SK-N-SH treated with all-trans-retinoic acid at 6 μM for 48 hours (cell line): Measurements from ENCODE around the gene SCGB1A1.
"Not testable (repeated sequence)": the region's sequence is repeated elsewhere in the genome, so short reads cannot be mapped to it uniquely, and the experiment has no call there.

Source experiments
- ATAC-seq: fragments of 200-7000 bp; cut with Tn5 transposase; 3 replicates; pipeline ENCODE4 v1.9.1; 2020; ENCODE audit warnings: mild to moderate bottlenecking, moderate library complexity
- ARNTL ChIP-seq: fragments of 450-650 bp; formaldehyde crosslinking; IDR thresholded peaks from 2 replicates; pipeline ENCODE4 v1.5.0; 2020; ENCODE audit warnings: low read depth, mild to moderate bottlenecking, moderate library complexity, borderline replicate concordance
- BACH2 ChIP-seq: fragments of 250-450 bp; sonication (Bioruptor Pico); IDR thresholded peaks from 2 replicates; pipeline ENCODE4 v1.9.0; 2021; ENCODE audit warnings: mild to moderate bottlenecking, borderline replicate concordance
- CSRNP3 ChIP-seq: fragments of 250-450 bp; sonication (Bioruptor Pico); IDR thresholded peaks from 2 replicates; pipeline ENCODE4 v1.5.1; 2021; ENCODE audit warnings: mild to moderate bottlenecking, moderate library complexity
- ESRRG ChIP-seq: fragments of 250-450 bp; sonication (Bioruptor Pico); IDR thresholded peaks from 2 replicates; pipeline ENCODE4 v1.6.1; 2021; ENCODE audit warnings: mild to moderate bottlenecking
- GLIS3 ChIP-seq: fragments of 250-450 bp; sonication (Bioruptor Pico); IDR thresholded peaks from 2 replicates; pipeline ENCODE4 v1.5.0; 2020; ENCODE audit warnings: mild to moderate bottlenecking, moderate library complexity
- OSR1 ChIP-seq: fragments of 250-450 bp; sonication (Bioruptor Pico); IDR thresholded peaks from 2 replicates; pipeline ENCODE4 v1.8.0; 2022; ENCODE audit warnings: moderate library complexity, mild to moderate bottlenecking, inconsistent platforms
- PPARA ChIP-seq: fragments of 250-450 bp; sonication (Bioruptor Pico); IDR thresholded peaks from 2 replicates; pipeline ENCODE4 v1.5.0; 2020; ENCODE audit warnings: mild to moderate bottlenecking, borderline replicate concordance
- RARB ChIP-seq: fragments of 250-450 bp; sonication (Bioruptor Pico); IDR thresholded peaks from 2 replicates; pipeline ENCODE4 v1.8.0; 2021; ENCODE audit warnings: mild to moderate bottlenecking, moderate library complexity
- SNAI2 ChIP-seq: fragments of 250-450 bp; sonication (Bioruptor Pico); IDR thresholded peaks from 2 replicates; pipeline ENCODE4 v1.5.0; 2020; ENCODE audit warnings: mild to moderate bottlenecking, moderate library complexity
- TOX ChIP-seq: fragments of 250-450 bp; sonication (Bioruptor Pico); IDR thresholded peaks from 2 replicates; pipeline ENCODE4 v1.8.0; 2021; ENCODE audit warnings: mild to moderate bottlenecking, moderate library complexity, borderline replicate concordance
- ZC3H10 ChIP-seq: fragments of 250-450 bp; sonication (Bioruptor Pico); IDR thresholded peaks from 2 replicates; pipeline ENCODE4 v1.5.1; 2021; ENCODE audit warnings: mild to moderate bottlenecking, moderate library complexity
- ZFP3 ChIP-seq: fragments of 250-450 bp; sonication (Bioruptor Pico); IDR thresholded peaks from 2 replicates; pipeline ENCODE4 v1.5.0; 2020; ENCODE audit warnings: mild to moderate bottlenecking, moderate library complexity
- ZNF565 ChIP-seq: fragments of 450-650 bp; formaldehyde crosslinking; conservative IDR thresholded peaks from 2 replicates; pipeline ENCODE4 v1.5.0; 2020; ENCODE audit warnings: low read depth, mild to moderate bottlenecking, moderate library complexity
- ZNF8 ChIP-seq: fragments of 450-650 bp; formaldehyde crosslinking; IDR thresholded peaks from 2 replicates; pipeline ENCODE4 v1.5.0; 2020; ENCODE audit warnings: mild to moderate bottlenecking, moderate library complexity
- TF ChIP-seq, protein P1 (sequence below): fragments of 250-450 bp; sonication (Bioruptor Pico); IDR thresholded peaks from 2 replicates; pipeline ENCODE4 v1.5.0; 2020; ENCODE audit warnings: mild to moderate bottlenecking, moderate library complexity
- TF ChIP-seq, protein P2 (sequence below): fragments of 250-450 bp; sonication (Bioruptor Pico); IDR thresholded peaks from 2 replicates; pipeline ENCODE4 v1.5.1; 2020; ENCODE audit warnings: low read depth, mild to moderate bottlenecking, moderate library complexity

The SCGB1A1 gene

GRCh38 chr11:62374801-62375200 lies 44.0 kb upstream of the SCGB1A1 start (continued):
- no peak for TF ChIP-seq ARNTL (CRISPR knock-in tag)
- TF ChIP-seq BACH2 (CRISPR knock-in tag): no peak
- no peak for TF ChIP-seq PPARA (CRISPR knock-in tag)
- TF ChIP-seq GLIS3 (CRISPR knock-in tag): no peak
- no peak for TF ChIP-seq ZNF8 (CRISPR knock-in tag)
- TF ChIP-seq, protein P1, sequence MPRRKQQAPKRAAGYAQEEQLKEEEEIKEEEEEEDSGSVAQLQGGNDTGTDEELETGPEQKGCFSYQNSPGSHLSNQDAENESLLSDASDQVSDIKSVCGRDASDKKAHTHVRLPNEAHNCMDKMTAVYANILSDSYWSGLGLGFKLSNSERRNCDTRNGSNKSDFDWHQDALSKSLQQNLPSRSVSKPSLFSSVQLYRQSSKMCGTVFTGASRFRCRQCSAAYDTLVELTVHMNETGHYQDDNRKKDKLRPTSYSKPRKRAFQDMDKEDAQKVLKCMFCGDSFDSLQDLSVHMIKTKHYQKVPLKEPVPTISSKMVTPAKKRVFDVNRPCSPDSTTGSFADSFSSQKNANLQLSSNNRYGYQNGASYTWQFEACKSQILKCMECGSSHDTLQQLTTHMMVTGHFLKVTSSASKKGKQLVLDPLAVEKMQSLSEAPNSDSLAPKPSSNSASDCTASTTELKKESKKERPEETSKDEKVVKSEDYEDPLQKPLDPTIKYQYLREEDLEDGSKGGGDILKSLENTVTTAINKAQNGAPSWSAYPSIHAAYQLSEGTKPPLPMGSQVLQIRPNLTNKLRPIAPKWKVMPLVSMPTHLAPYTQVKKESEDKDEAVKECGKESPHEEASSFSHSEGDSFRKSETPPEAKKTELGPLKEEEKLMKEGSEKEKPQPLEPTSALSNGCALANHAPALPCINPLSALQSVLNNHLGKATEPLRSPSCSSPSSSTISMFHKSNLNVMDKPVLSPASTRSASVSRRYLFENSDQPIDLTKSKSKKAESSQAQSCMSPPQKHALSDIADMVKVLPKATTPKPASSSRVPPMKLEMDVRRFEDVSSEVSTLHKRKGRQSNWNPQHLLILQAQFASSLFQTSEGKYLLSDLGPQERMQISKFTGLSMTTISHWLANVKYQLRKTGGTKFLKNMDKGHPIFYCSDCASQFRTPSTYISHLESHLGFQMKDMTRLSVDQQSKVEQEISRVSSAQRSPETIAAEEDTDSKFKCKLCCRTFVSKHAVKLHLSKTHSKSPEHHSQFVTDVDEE (CRISPR knock-in tag): no peak
- TF ChIP-seq ZFP3 (CRISPR knock-in tag): no peak

GRCh38 chr11:62378459-62379063 lies 40.3 kb upstream of the SCGB1A1 start:
- ATAC-seq: not testable (repeated sequence)

DNA sequence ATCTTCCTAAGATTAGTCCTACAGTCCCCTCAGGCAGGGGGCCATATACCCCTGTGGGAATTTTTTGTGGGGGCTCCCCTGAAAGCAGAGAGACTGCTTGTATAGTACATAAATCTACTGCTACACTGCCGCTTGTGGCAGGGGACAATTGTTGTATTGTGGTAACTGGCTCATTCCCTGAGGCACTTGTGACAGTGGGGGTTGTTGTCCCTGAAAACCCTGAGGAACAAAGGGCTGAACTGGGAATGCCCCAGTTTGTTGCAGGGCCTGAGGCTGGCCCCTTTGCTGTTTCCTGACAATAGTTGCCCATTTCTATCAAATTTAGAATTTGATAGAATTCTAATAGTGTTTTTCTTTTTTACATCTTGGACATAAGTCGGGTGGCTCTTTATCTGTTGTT lies 39.2 kb upstream of the SCGB1A1 start:
- ATAC-seq: not testable (repeated sequence)

DNA sequence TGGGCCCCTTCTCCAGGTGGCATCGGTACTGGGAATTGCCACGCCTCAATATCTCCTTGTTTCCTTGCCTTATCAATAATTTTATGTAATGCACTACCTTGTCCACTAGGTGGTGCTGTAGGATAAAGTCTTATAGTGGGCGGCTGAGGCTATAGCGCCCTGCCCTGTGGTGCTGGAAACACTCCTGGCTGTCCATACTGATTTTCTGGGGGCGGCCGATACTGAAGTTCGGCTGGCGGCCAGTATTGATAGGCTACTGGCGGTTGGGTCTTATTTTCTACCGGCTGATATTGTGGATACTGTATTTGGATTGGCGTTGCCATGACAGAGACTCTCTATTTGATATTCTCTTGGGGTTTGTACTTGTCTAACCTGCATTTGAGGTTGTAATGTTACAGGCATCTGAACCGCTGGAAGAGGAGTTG lies 38.0 kb upstream of the SCGB1A1 start:
- ATAC-seq: peak; percentile 94

- ATAC-seq: no peak
- TF ChIP-seq TOX (CRISPR knock-in tag) (no peak), ZNF8 (CRISPR knock-in tag) (no peak), CSRNP3 (CRISPR knock-in tag) (no peak), PPARA (CRISPR knock-in tag) (no peak), RARB (CRISPR knock-in tag) (no peak), ESRRG (no peak), ZC3H10 (CRISPR knock-in tag) (no peak), SNAI2 (CRISPR knock-in tag) (no peak), ZNF565 (CRISPR knock-in tag) (no peak), OSR1 (CRISPR knock-in tag) (no peak)
- TF ChIP-seq, protein P2, sequence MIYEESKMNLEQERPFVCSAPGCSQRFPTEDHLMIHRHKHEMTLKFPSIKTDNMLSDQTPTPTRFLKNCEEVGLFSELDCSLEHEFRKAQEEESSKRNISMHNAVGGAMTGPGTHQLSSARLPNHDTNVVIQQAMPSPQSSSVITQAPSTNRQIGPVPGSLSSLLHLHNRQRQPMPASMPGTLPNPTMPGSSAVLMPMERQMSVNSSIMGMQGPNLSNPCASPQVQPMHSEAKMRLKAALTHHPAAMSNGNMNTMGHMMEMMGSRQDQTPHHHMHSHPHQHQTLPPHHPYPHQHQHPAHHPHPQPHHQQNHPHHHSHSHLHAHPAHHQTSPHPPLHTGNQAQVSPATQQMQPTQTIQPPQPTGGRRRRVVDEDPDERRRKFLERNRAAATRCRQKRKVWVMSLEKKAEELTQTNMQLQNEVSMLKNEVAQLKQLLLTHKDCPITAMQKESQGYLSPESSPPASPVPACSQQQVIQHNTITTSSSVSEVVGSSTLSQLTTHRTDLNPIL (CRISPR knock-in tag): no peak
- TF ChIP-seq, protein P1 (CRISPR knock-in tag): no peak
Observed at GRCh38 chr11:62383822-62384221, 35.0 kb upstream of the SCGB1A1 start.

DNA sequence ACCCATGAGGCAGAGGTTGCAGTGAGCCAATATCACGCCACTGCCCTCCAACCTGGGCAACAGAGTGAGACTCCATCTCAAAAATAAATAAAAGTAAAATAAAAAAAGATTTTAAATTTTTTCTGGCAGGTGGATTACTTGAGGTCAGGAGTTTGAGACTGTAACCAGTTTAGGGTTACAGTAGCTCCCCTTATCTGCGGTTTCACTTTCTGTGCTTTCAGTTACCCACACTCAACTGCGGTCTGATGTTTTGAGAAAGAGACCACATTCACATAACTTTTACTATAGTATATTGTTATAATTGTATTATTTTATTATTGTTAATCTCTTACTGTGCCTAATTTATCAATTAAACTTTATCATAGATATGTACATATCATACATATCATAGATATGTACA lies 32.8 kb upstream of the SCGB1A1 start:
- not testable (repeated sequence) for ATAC-seq
